ENCODE results near the gene F2RL3.

DNA sequence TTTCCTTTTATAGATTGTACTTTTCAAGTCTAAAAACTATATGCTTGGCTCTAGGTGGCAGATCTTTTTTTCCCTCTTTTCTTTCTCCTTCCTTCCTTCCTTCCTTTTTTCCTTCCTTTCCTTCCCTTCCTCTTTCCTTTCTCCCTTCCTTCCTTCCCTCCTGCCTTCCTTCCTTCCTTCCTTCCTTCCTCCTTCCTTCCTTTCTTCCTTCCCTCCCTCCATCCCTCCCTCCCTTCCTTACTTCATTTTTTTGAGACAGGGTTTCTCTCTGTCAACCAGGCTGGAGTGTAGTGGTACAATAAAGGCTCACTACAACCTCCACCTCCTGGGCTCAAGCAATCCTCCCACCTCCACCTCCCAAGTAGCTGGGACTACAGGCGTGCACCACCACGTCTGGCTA is 48.1 kb downstream of the F2RL3 start:
- TF ChIP-seq, protein P1, sequence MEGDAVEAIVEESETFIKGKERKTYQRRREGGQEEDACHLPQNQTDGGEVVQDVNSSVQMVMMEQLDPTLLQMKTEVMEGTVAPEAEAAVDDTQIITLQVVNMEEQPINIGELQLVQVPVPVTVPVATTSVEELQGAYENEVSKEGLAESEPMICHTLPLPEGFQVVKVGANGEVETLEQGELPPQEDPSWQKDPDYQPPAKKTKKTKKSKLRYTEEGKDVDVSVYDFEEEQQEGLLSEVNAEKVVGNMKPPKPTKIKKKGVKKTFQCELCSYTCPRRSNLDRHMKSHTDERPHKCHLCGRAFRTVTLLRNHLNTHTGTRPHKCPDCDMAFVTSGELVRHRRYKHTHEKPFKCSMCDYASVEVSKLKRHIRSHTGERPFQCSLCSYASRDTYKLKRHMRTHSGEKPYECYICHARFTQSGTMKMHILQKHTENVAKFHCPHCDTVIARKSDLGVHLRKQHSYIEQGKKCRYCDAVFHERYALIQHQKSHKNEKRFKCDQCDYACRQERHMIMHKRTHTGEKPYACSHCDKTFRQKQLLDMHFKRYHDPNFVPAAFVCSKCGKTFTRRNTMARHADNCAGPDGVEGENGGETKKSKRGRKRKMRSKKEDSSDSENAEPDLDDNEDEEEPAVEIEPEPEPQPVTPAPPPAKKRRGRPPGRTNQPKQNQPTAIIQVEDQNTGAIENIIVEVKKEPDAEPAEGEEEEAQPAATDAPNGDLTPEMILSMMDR (IDR thresholded peaks at IDR 0.05) = no peak
- no peak for TF ChIP-seq POLR2AphosphoS5 (IDR thresholded peaks at IDR 0.05)
